Suprapubic skin (tissue), 4 donors: ENCODE measurements around the gene TXNDC2. TPM values are rescaled to one million over a fixed set of nuclear protein-coding genes. Genes with fewer than 3 reads are reported as not detected.

ENCODE experiments used
- DNase-seq, 2 donors: peaks; one replicate each; pipeline ENCODE4 v3.0.0-alpha.2; 2019; ENCODE audit warnings: low spot score in 2 of 2
- H3K27ac ChIP-seq: fragments of 200-600 bp; sonication (generic); one replicate; pipeline ENCODE4 v1.5.1; 2019
- H3K27me3 ChIP-seq: fragments of 200-600 bp; sonication (generic); one replicate; pipeline ENCODE4 v1.5.1; 2019
- H3K36me3 ChIP-seq: fragments of 200-600 bp; sonication (generic); one replicate; pipeline ENCODE4 v1.5.1; 2019
- H3K4me1 ChIP-seq: fragments of 200-600 bp; sonication (generic); one replicate; pipeline ENCODE4 v1.5.1; 2019
- H3K4me3 ChIP-seq: fragments of 200-600 bp; sonication (generic); one replicate; pipeline ENCODE4 v1.5.1; 2019; ENCODE audit warnings: mild to moderate bottlenecking
- H3K9me3 ChIP-seq: fragments of 200-600 bp; sonication (generic); one replicate; pipeline ENCODE4 v1.5.1; 2019
- CTCF ChIP-seq, 2 donors: fragments of 200-600 bp in 1 of 2; fragments of 450-650 bp in 1 of 2; sonication (generic) in 1 of 2; IDR thresholded peaks; one replicate each; pipeline ENCODE4 v1.5.1; 2016 to 2019; ENCODE audit warnings: antibody characterized with exemption in 2 of 2, mild to moderate bottlenecking in 1 of 2, moderate library complexity in 1 of 2
- EP300 ChIP-seq: sonication (generic); formaldehyde crosslinking; IDR thresholded peaks from one replicate; pipeline ENCODE4 v1.6.1; 2017; ENCODE audit warnings: antibody characterized with exemption
- POLR2A ChIP-seq, 2 donors: fragments of 450-650 bp; IDR thresholded peaks; one replicate each; pipeline ENCODE4 v1.6.1; 2017; ENCODE audit warnings: antibody characterized with exemption in 2 of 2, mild to moderate bottlenecking in 2 of 2, moderate library complexity in 2 of 2
- POLR2AphosphoS5 ChIP-seq, 3 donors: sonication (generic); formaldehyde crosslinking; IDR thresholded peaks; one replicate each; pipeline ENCODE4 v1.6.1; 2017; ENCODE audit warnings: antibody characterized with exemption in 3 of 3
- WGBS: methylation state at CpG from one replicate; pipeline ENCODE4 v1.1.5; 2018; 5-methylcytosine and 5-hydroxymethylcytosine counted together
- total RNA-seq, 4 donors: library from RNA; depleted of rRNA; stranded (reverse); fragments of >200 nt; gene quantifications; one replicate each; pipeline ENCODE4 v1.1.0, GENCODE V29; 2016

TXNDC2 gene
- total RNA-seq, 4 donors from 2014 or later: not detected

- WGBS: 69% methylated on average over 1 of the region's 1 CpG
- H3K27me3 ChIP-seq: no peaks in the 10 kb centered on the region
- H3K9me3 ChIP-seq: no peaks in the 10 kb centered on the region
- H3K4me3 ChIP-seq: no peak overlapping the region
- no peak overlapping the region for H3K27ac ChIP-seq
- H3K36me3 ChIP-seq: peaks cover 11% of the 10 kb centered on the region
- DNase-seq: no peak
- H3K4me1 ChIP-seq: peaks cover 35% of the 10 kb centered on the region
- TF ChIP-seq CTCF (IDR thresholded peaks at IDR 0.05) (no peak), POLR2AphosphoS5 (IDR thresholded peaks at IDR 0.05) (no peak), POLR2A (IDR thresholded peaks at IDR 0.05) (no peak), EP300 (no peak)
Observed at GRCh38 chr18:9931146-9931545, 45.4 kb downstream of the TXNDC2 start.

- H3K36me3 ChIP-seq: peaks cover 16% of the 10 kb centered on the region
- no peak overlapping the region for H3K27ac ChIP-seq
- 73% methylated on average over 5 of the region's 5 CpGs for WGBS
- no peak for DNase-seq
- H3K27me3 ChIP-seq: no peaks in the 10 kb centered on the region
- TF ChIP-seq EP300 (no peak), POLR2AphosphoS5 (IDR thresholded peaks at IDR 0.05) (no peak), POLR2A (IDR thresholded peaks at IDR 0.05) (no peak), CTCF (IDR thresholded peaks at IDR 0.05) (no peak)
- no peaks in the 10 kb centered on the region for H3K9me3 ChIP-seq
- peaks cover 31% of the 10 kb centered on the region for H3K4me1 ChIP-seq
- no peak overlapping the region for H3K4me3 ChIP-seq
Observed at GRCh38 chr18:9931678-9932077, 45.9 kb downstream of the TXNDC2 start.

GRCh38 chr18:9933865-9934264 is 48.1 kb downstream of the TXNDC2 start:
- no peak overlapping the region for H3K27ac ChIP-seq
- H3K4me1 ChIP-seq: peaks cover 12% of the 10 kb centered on the region
- no peak for TF ChIP-seq EP300
- no peak for TF ChIP-seq CTCF (IDR thresholded peaks at IDR 0.05)
- TF ChIP-seq POLR2A (IDR thresholded peaks at IDR 0.05): no peak
- TF ChIP-seq POLR2AphosphoS5 (IDR thresholded peaks at IDR 0.05): no peak
- peaks cover 33% of the 10 kb centered on the region for H3K36me3 ChIP-seq
- H3K4me3 ChIP-seq: no peak overlapping the region
- WGBS: 77% methylated on average over 3 of the region's 3 CpGs
- DNase-seq: no peak
- H3K27me3 ChIP-seq: no peaks in the 10 kb centered on the region
- no peaks in the 10 kb centered on the region for H3K9me3 ChIP-seq

GRCh38 chr18:9934274-9934673 is 48.5 kb downstream of the TXNDC2 start:
- Histone ChIP-seq H3K4me1 (peaks cover 8% of the 10 kb centered on the region), H3K27me3 (no peaks in the 10 kb centered on the region), H3K27ac (no peak overlapping the region), H3K4me3 (no peak overlapping the region), H3K9me3 (no peaks in the 10 kb centered on the region), H3K36me3 (peaks cover 34% of the 10 kb centered on the region)
- DNase-seq: no peak
- 87% methylated on average over 3 of the region's 3 CpGs for WGBS
- TF ChIP-seq EP300: no peak
- TF ChIP-seq CTCF (IDR thresholded peaks at IDR 0.05): no peak
- no peak for TF ChIP-seq POLR2A (IDR thresholded peaks at IDR 0.05)
- no peak for TF ChIP-seq POLR2AphosphoS5 (IDR thresholded peaks at IDR 0.05)

Other genes starting within 250 kb of the TXNDC2 start
- gene RAB31, start 177.7 kb upstream of the TXNDC2 start, total RNA-seq: 10 to 100 TPM in 3 of 4 donors, 1 to 10 TPM in 1; 5.8 to 15.2 (median 11.4) TPM
- 100 to 1,000 TPM; 182 to 244 (median 212) TPM for gene VAPA, start 28.0 kb downstream of the TXNDC2 start, total RNA-seq